Mesenchymal stem cell (in vitro differentiated cells and primary cell): ENCODE data around the gene UCN2.

Experiments used
- DNase-seq: peaks from one replicate; pipeline ENCODE4 v3.0.0-alpha.2; 2013
- H2AFZ ChIP-seq: one replicate; pipeline ENCODE4 v1.6.1; 2013; ENCODE audit warnings: low read depth, mild to moderate bottlenecking, control low read depth, inconsistent platforms, low read length, moderate library complexity
- H2AK5ac ChIP-seq: 2 replicates; pipeline ENCODE4 v1.6.1; 2013; ENCODE audit warnings: low read length, moderate library complexity, mild to moderate bottlenecking, inconsistent platforms; ENCODE audit not compliant: severe bottlenecking
- H2BK120ac ChIP-seq: one replicate; pipeline ENCODE4 v1.6.1; 2013; ENCODE audit warnings: low read depth, mild to moderate bottlenecking, inconsistent platforms, low read length, moderate library complexity
- H2BK12ac ChIP-seq, 2 experiments: one replicate each; pipeline ENCODE4 v1.6.1; 2013; ENCODE audit warnings: inconsistent platforms in 2 of 2, low read length in 2 of 2, mild to moderate bottlenecking in 2 of 2, moderate library complexity in 2 of 2, control low read depth in 1 of 2
- H2BK15ac ChIP-seq: one replicate; pipeline ENCODE4 v1.6.1; 2013; ENCODE audit warnings: mild to moderate bottlenecking, low read depth, inconsistent platforms; ENCODE audit not compliant: poor library complexity, severe bottlenecking
- H2BK5ac ChIP-seq: 2 replicates; pipeline ENCODE4 v1.6.1; 2013; ENCODE audit warnings: low read depth, mild to moderate bottlenecking, low read length, control low read depth, inconsistent platforms; ENCODE audit not compliant: poor library complexity, severe bottlenecking
- H3K14ac ChIP-seq, 2 experiments: one replicate each; pipeline ENCODE4 v1.6.1; 2013; ENCODE audit warnings: inconsistent platforms in 2 of 2, low read length in 2 of 2, control low read depth in 1 of 2, mild to moderate bottlenecking in 1 of 2, moderate library complexity in 1 of 2
- H3K18ac ChIP-seq, 2 experiments: one replicate each; pipeline ENCODE4 v1.6.1; 2013; ENCODE audit warnings: inconsistent platforms in 2 of 2, low read length in 2 of 2, control low read depth in 1 of 2, low read depth in 1 of 2, mild to moderate bottlenecking in 1 of 2
- H3K23ac ChIP-seq, 2 experiments: one replicate each; pipeline ENCODE4 v1.6.1; 2013; ENCODE audit warnings: inconsistent platforms in 2 of 2, low read length in 2 of 2, mild to moderate bottlenecking in 2 of 2, moderate library complexity in 2 of 2, control low read depth in 1 of 2
- H3K27ac ChIP-seq: 2 replicates; pipeline ENCODE4 v1.5.1; 2013; ENCODE audit warnings: mild to moderate bottlenecking, moderate library complexity, low read length, control low read depth, inconsistent platforms; ENCODE audit not compliant: poor library complexity, severe bottlenecking
- H3K27me3 ChIP-seq, 2 experiments: 2 replicates each; pipeline versions ENCODE4 v1.6.1 to v1.7.0; 2013; ENCODE audit warnings: low read length in 2 of 2, mild to moderate bottlenecking in 2 of 2, moderate library complexity in 2 of 2, control low read depth in 1 of 2, inconsistent platforms in 1 of 2; ENCODE audit not compliant: control insufficient read depth in 1 of 2, insufficient read depth in 1 of 2
- H3K36me3 ChIP-seq, 2 experiments: 2 replicates each; pipeline versions ENCODE4 v1.6.1 to v1.7.0; 2013; ENCODE audit warnings: low read length in 2 of 2, control low read depth in 1 of 2, inconsistent platforms in 1 of 2, low read depth in 1 of 2, mild to moderate bottlenecking in 1 of 2; ENCODE audit not compliant: insufficient read depth in 2 of 2, control insufficient read depth in 1 of 2
- H3K4ac ChIP-seq, 2 experiments: one replicate each; pipeline ENCODE4 v1.6.1; 2013; ENCODE audit warnings: inconsistent platforms in 2 of 2, low read length in 2 of 2, mild to moderate bottlenecking in 2 of 2, moderate library complexity in 2 of 2, control low read depth in 1 of 2, low read depth in 1 of 2
- H3K4me1 ChIP-seq: 2 replicates; pipeline ENCODE4 v1.6.1; 2013; ENCODE audit warnings: low read depth, low read length, control low read depth; ENCODE audit not compliant: control insufficient read depth, insufficient read depth
- H3K4me2 ChIP-seq: 2 replicates; pipeline ENCODE4 v1.6.1; 2013; ENCODE audit warnings: low read length, mild to moderate bottlenecking, inconsistent platforms; ENCODE audit not compliant: poor library complexity, severe bottlenecking
- H3K4me3 ChIP-seq, 2 experiments: 2 replicates each; pipeline versions ENCODE4 v1.5.1 to v1.7.0; 2013; ENCODE audit warnings: low read length in 2 of 2, mild to moderate bottlenecking in 2 of 2, control low read depth in 1 of 2, low read depth in 1 of 2; ENCODE audit not compliant: insufficient read depth in 1 of 2
- H3K79me1 ChIP-seq: replicated peaks from 2 replicates; pipeline ENCODE4 v1.6.1; 2013; ENCODE audit warnings: mild to moderate bottlenecking, control low read depth, low read length, inconsistent platforms; ENCODE audit not compliant: poor library complexity, severe bottlenecking
- H3K9ac ChIP-seq: 2 replicates; pipeline ENCODE4 v1.7.0; 2013; ENCODE audit warnings: mild to moderate bottlenecking, low read length, moderate library complexity
- H3K9me3 ChIP-seq: 2 replicates; pipeline ENCODE4 v1.7.0; 2013; ENCODE audit warnings: mild to moderate bottlenecking, low read length; ENCODE audit not compliant: control insufficient read depth
- H4K8ac ChIP-seq: one replicate; pipeline ENCODE4 v1.6.1; 2013; ENCODE audit warnings: inconsistent platforms, mild to moderate bottlenecking, low read length, moderate library complexity
- H4K91ac ChIP-seq: one replicate; pipeline ENCODE4 v1.6.1; 2013; ENCODE audit warnings: mild to moderate bottlenecking, low read length, inconsistent platforms
- WGBS: methylation state at CpG from one replicate; pipeline ENCODE4 v1.1.7; 2013; ENCODE audit warnings: mixed read lengths; 5-methylcytosine and 5-hydroxymethylcytosine counted together

The UCN2 gene

DNA sequence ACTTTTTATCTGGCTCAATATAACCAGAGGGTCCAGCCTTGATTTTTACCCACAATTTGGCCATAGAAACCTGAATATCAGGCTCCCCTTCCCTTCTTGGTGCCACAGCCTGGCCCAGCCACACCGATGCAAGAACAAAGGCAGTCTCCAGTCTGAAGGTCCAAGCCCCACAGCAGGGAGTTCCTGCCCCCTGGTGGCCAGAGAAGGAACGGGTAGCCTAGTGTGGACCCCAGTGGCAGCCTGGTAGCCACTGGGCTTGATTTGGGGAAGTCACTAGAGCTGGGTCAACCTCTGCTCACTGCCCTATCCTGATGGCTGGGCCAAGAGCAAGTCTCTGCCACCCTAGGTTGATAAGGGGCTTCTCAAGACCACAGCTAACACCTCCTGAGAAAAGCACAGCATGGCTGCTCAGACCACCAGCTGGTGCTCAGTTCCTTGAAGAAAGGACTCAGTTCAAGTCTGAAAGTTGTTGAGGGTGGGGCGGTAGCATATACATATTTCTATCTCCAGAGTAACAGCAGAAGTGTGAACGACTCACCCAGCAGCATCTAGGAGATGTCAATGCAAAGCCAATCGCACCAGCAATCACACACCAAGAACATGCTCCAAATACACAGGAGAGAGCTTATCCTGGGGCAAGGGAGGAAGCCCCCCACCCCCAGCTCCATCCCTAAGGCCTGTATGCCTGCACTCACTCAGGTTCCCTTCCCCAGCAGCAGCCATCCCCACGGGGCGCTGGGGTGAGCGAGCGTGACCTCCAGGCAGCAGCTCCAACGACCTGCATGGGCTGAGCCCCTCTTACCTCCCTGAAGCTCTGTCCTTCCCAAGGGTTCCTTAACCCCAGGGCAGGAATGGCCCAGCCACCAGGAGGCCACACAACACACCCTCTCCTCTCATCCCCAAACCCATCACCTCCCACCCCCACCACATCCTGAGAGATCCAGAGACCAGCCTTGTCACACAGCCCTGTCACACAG lies 14.6 kb downstream of the UCN2 start:
- H3K23ac ChIP-seq: no peak overlapping the region
- H2BK15ac ChIP-seq: no peak overlapping the region
- peak overlapping the region; percentile 30 for H2AK5ac ChIP-seq
- no peak overlapping the region for H2BK5ac ChIP-seq
- no peak overlapping the region for H2AFZ ChIP-seq
- peaks cover 12 to 57% of the 10 kb centered on the region in 2 experiments for H3K36me3 ChIP-seq
- no peak overlapping the region for H4K91ac ChIP-seq
- H3K9ac ChIP-seq: peak overlapping the region; percentile 2
- no peak overlapping the region for H3K14ac ChIP-seq
- no peak overlapping the region for H4K8ac ChIP-seq
- no peak overlapping the region for H3K4me3 ChIP-seq
- peaks cover 13% of the 10 kb centered on the region for H3K4me1 ChIP-seq
- H3K27me3 ChIP-seq: no peaks in the 10 kb centered on the region
- peaks cover 22% of the 10 kb centered on the region for H3K79me1 ChIP-seq
- WGBS: 70% methylated on average over 10 of the region's 10 CpGs
- peak overlapping the region in 1 of 2 experiments; percentile 16 for H2BK12ac ChIP-seq
- H3K27ac ChIP-seq: no peak overlapping the region
- H3K4ac ChIP-seq: no peak overlapping the region
- DNase-seq: peak; percentile 79
- no peak overlapping the region for H3K18ac ChIP-seq
- no peaks in the 10 kb centered on the region for H3K9me3 ChIP-seq
- H2BK120ac ChIP-seq: no peak overlapping the region
- no peak overlapping the region for H3K4me2 ChIP-seq

DNA sequence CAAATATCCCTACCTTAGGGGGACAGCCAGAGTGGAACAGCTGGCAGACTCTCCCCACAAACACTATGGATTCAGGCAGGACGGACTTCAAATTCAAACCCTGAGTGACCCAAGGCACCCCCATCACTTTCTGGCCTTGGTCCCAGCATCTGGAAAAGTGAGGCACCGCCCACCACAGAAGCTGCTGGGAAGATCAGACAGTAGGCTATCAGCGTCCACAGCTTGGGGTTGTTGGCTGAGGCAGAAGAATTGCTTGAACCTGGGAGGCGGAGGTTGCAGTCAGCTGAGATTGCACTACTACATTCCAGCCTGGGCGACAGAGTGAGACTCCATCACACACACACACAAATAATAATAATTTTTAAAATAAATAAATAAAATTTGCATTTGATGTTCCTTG lies 15.5 kb downstream of the UCN2 start:
- Histone ChIP-seq H2BK12ac (no peak overlapping the region), H3K4me2 (no peak overlapping the region), H3K14ac (no peak overlapping the region), H3K9me3 (no peaks in the 10 kb centered on the region), H3K4ac (no peak overlapping the region), H3K23ac (no peak overlapping the region), H4K91ac (no peak overlapping the region), H2BK15ac (no peak overlapping the region), H2BK120ac (no peak overlapping the region), H3K27ac (no peak overlapping the region), H3K9ac (peak overlapping the region; percentile 30), H3K4me1 (peaks cover 15% of the 10 kb centered on the region), H2AFZ (no peak overlapping the region), H2BK5ac (no peak overlapping the region), H3K36me3 (peaks cover 12 to 55% of the 10 kb centered on the region in 2 experiments), H4K8ac (no peak overlapping the region), H3K79me1 (peaks cover 16% of the 10 kb centered on the region), H3K27me3 (no peaks in the 10 kb centered on the region), H3K4me3 (no peak overlapping the region), H3K18ac (no peak overlapping the region), H2AK5ac (no peak overlapping the region)
- WGBS: 100% methylated on average over 1 of the region's 5 CpGs
- no peak for DNase-seq

DNA sequence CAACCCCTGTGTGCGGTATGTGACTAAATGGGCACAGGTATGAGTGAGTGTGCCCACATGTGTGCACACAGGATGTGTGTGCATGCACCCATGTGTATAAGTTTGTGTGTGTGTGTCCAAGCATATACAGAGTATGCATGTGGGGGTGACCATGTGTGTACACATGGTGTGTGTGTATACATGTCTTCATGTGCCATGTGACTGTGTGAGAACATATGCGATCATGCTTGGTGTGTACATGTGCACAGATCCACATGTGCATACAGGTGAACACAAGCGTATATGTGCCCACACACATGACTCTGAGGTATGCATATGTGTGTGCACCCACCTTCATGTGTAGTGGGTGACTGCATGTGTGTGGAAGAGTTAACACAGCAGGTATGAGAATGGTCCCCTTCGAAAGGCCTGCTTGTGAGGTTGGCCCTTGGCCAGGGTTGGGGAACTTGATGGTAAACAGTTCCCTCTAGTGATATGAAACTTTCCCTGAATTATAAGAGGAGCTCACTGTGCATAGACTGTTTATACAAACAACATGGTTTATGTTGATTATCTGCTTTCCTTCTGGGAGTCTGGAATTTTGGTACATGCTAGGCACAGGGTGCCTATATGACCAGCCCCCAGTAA lies 17.3 kb downstream of the UCN2 start:
- H3K9me3 ChIP-seq: no peaks in the 10 kb centered on the region
- H2BK15ac ChIP-seq: no peak overlapping the region
- 95% methylated on average over 4 of the region's 4 CpGs for WGBS
- no peak overlapping the region for H3K4ac ChIP-seq
- no peak overlapping the region for H3K27ac ChIP-seq
- no peak overlapping the region for H3K4me3 ChIP-seq
- H2AFZ ChIP-seq: no peak overlapping the region
- DNase-seq: no peak
- no peak overlapping the region for H2AK5ac ChIP-seq
- H3K14ac ChIP-seq: no peak overlapping the region
- no peak overlapping the region for H2BK5ac ChIP-seq
- H2BK12ac ChIP-seq: no peak overlapping the region
- no peak overlapping the region for H3K9ac ChIP-seq
- H2BK120ac ChIP-seq: no peak overlapping the region
- peaks cover 9% of the 10 kb centered on the region for H3K4me1 ChIP-seq
- H3K23ac ChIP-seq: no peak overlapping the region
- H3K27me3 ChIP-seq: no peaks in the 10 kb centered on the region
- no peak overlapping the region for H3K4me2 ChIP-seq
- no peak overlapping the region for H4K91ac ChIP-seq
- H4K8ac ChIP-seq: no peak overlapping the region
- H3K79me1 ChIP-seq: peaks cover 6% of the 10 kb centered on the region
- peaks cover 12 to 50% of the 10 kb centered on the region in 2 experiments for H3K36me3 ChIP-seq
- H3K18ac ChIP-seq: no peak overlapping the region

DNA sequence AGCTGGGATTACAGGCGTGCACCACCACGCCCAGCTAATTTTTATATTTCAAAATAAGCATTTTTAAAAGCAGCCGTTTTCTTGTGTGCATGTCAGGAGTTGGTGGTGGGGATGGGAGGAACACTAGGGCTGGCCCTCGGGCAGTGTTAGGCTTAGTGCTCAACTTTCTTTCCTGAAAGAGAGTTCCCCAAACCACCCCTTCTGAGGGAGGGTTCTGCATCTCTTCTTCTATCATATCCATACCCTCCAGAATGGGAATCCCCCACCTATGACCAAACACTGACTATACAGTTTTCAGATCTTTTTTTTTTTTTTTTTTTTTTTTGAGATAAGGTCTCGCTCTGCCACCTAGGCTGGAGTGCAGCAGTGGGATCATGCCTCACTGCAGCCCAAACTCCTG lies 19.4 kb downstream of the UCN2 start:
- no peak overlapping the region for H3K23ac ChIP-seq
- no peak overlapping the region for H3K4me2 ChIP-seq
- H2BK12ac ChIP-seq: no peak overlapping the region
- H3K14ac ChIP-seq: no peak overlapping the region
- no peak overlapping the region for H3K27ac ChIP-seq
- no peak overlapping the region for H3K4me3 ChIP-seq
- no peak overlapping the region for H2BK120ac ChIP-seq
- 95% methylated on average over 3 of the region's 5 CpGs for WGBS
- H3K9ac ChIP-seq: no peak overlapping the region
- no peak overlapping the region for H2AFZ ChIP-seq
- no peak for DNase-seq
- H3K79me1 ChIP-seq: peaks cover 6% of the 10 kb centered on the region
- H3K18ac ChIP-seq: no peak overlapping the region
- no peaks in the 10 kb centered on the region for H3K27me3 ChIP-seq
- peaks cover 6% of the 10 kb centered on the region for H3K4me1 ChIP-seq
- peaks cover 15 to 48% of the 10 kb centered on the region in 2 experiments for H3K36me3 ChIP-seq
- H4K8ac ChIP-seq: no peak overlapping the region
- H2BK15ac ChIP-seq: no peak overlapping the region
- no peak overlapping the region for H4K91ac ChIP-seq
- no peaks in the 10 kb centered on the region for H3K9me3 ChIP-seq
- H3K4ac ChIP-seq: no peak overlapping the region
- H2BK5ac ChIP-seq: no peak overlapping the region
- no peak overlapping the region for H2AK5ac ChIP-seq
